ENCODE measurements around the gene MBOAT2. TPM values are rescaled to one million over a fixed set of nuclear protein-coding genes. Genes with fewer than 3 reads are reported as not detected.
"Not testable (repeated sequence)": the region's sequence is repeated elsewhere in the genome, so short reads cannot be mapped to it uniquely, and the experiment has no call there.

MBOAT2 gene
- polyA plus RNA-seq, 6 donors from 2014 or later = 0.07 to 1.5 (median 0.18) TPM; not detected in 2

GRCh38 chr2:8918412-8918811, 85.1 kb downstream of the MBOAT2 start:
- ATAC-seq (ENCODE audit: low read depth in 2 of 2) (no peak), DNase-seq (no peak)
- H3K27me3 Mint-ChIP-seq = no peaks in the 10 kb centered on the region
- H3K36me3 Mint-ChIP-seq = no peaks in the 10 kb centered on the region
- no peaks in the 10 kb centered on the region for H3K4me1 Mint-ChIP-seq
- H3K27ac Mint-ChIP-seq = no peak overlapping the region
- H3K4me3 Mint-ChIP-seq = no peak overlapping the region
- peaks cover 0 to 9% (median 5%) of the 10 kb centered on the region in 7 donors for H3K9me3 Mint-ChIP-seq

GRCh38 chr2:8915941-8916340, 87.5 kb downstream of the MBOAT2 start:
- H3K4me1 Mint-ChIP-seq = no peaks in the 10 kb centered on the region
- H3K27me3 Mint-ChIP-seq = no peaks in the 10 kb centered on the region
- ATAC-seq (ENCODE audit: low read depth in 2 of 2) (no peak), DNase-seq (no peak)
- peaks cover 0 to 33% (median 15%) of the 10 kb centered on the region in 7 donors for H3K9me3 Mint-ChIP-seq
- H3K4me3 Mint-ChIP-seq = no peak overlapping the region
- H3K36me3 Mint-ChIP-seq = peaks cover 0 to 4% of the 10 kb centered on the region in 2 donors
- no peak overlapping the region for H3K27ac Mint-ChIP-seq

- not testable (repeated sequence) for ATAC-seq (ENCODE audit: low read depth in 2 of 2); H3K4me1 Mint-ChIP-seq; DNase-seq; H3K27ac Mint-ChIP-seq; H3K27me3 Mint-ChIP-seq; H3K4me3 Mint-ChIP-seq; H3K36me3 Mint-ChIP-seq
- H3K9me3 Mint-ChIP-seq = peaks cover 0 to 46% (median 22%) of the 10 kb centered on the region in 7 donors
Measured at GRCh38 chr2:8913767-8914166, 89.7 kb downstream of the MBOAT2 start.

- ATAC-seq (ENCODE audit: low read depth in 2 of 2) (no peak), DNase-seq (no peak)
- Mint-ChIP-seq H3K27me3 (no peaks in the 10 kb centered on the region), H3K9me3 (peaks cover 4 to 38% (median 16%) of the 10 kb centered on the region in 7 donors), H3K36me3 (peaks cover 0 to 4% of the 10 kb centered on the region in 2 donors), H3K27ac (peak overlapping the region in 3 of 6 donors; percentile 54 to 78 (median 67)), H3K4me3 (no peak overlapping the region), H3K4me1 (peaks cover 5 to 12% (median 8%) of the 10 kb centered on the region in 3 donors)
Measured at GRCh38 chr2:8907764-8908288, 95.7 kb downstream of the MBOAT2 start.

GRCh38 chr2:8903924-8904323, 99.6 kb downstream of the MBOAT2 start:
- H3K9me3 Mint-ChIP-seq = peaks cover 2 to 16% (median 8%) of the 10 kb centered on the region in 7 donors
- DNase-seq; ATAC-seq (ENCODE audit: low read depth in 2 of 2); H3K4me3 Mint-ChIP-seq; H3K27ac Mint-ChIP-seq; H3K36me3 Mint-ChIP-seq; H3K27me3 Mint-ChIP-seq: not testable (repeated sequence)
- H3K4me1 Mint-ChIP-seq = peaks cover 5 to 12% (median 8%) of the 10 kb centered on the region in 3 donors

DNA sequence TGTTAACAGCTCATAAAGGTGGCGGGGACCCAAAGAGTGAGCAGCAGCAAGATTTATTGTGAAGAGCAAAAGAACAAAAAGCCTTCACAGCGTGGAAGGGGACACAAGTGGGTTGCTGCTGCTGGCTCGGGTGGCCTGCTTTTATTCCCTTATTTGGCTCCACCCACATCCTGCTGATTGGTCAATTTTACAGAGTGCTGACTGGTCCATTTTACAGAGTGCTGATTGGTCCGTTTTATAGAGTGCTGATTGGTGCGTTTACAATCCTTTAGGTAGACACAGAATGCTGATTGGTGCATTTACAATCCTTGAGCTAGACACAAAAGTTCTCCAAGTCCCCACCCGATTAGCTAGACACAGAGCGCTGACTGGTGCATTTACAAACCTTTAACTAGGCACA, 100.7 kb downstream of the MBOAT2 start:
- ATAC-seq (ENCODE audit: low read depth in 2 of 2); H3K27ac Mint-ChIP-seq; H3K36me3 Mint-ChIP-seq: not testable (repeated sequence)

DNA sequence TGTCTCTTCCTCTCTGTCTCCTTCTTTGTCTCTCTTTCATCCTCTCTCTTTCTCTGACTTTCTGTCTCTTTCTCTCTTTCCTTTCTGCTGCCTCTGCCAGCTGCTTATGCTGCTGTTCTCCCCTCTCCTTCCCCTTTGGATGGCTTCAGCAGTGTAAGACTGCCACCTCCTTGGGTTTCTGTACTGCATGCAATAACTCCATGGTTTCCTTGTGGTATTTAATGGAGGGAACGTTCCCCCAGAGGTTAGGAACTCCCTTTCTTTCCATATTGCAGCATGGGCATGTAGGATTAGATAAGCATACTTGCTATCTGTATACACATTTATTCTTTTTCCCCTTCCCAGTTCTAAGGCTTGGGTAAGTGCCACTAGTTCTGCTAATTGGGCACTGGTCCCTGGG, 106.3 kb downstream of the MBOAT2 start:
- not testable (repeated sequence) for H3K36me3 Mint-ChIP-seq; H3K4me1 Mint-ChIP-seq; ATAC-seq (ENCODE audit: low read depth in 2 of 2); H3K4me3 Mint-ChIP-seq; H3K27me3 Mint-ChIP-seq; DNase-seq
- peaks cover 0 to 17% (median 8%) of the 10 kb centered on the region in 7 donors for H3K9me3 Mint-ChIP-seq
- H3K27ac Mint-ChIP-seq = peak overlapping the region in 1 of 6 donors; percentile 23

More for the DNA sequence above, 100.7 kb downstream of the MBOAT2 start:
- not testable (repeated sequence) for DNase-seq, H3K4me3 Mint-ChIP-seq, H3K4me1 Mint-ChIP-seq, H3K27me3 Mint-ChIP-seq
- peaks cover 2 to 16% (median 8%) of the 10 kb centered on the region in 7 donors for H3K9me3 Mint-ChIP-seq

- not testable (repeated sequence) for H3K27ac Mint-ChIP-seq; H3K4me1 Mint-ChIP-seq; H3K4me3 Mint-ChIP-seq; H3K36me3 Mint-ChIP-seq; H3K27me3 Mint-ChIP-seq; DNase-seq; ATAC-seq (ENCODE audit: low read depth in 2 of 2)
- H3K9me3 Mint-ChIP-seq = peaks cover 0 to 17% (median 8%) of the 10 kb centered on the region in 7 donors
Measured at GRCh38 chr2:8896671-8897070, 106.8 kb downstream of the MBOAT2 start.

- Mint-ChIP-seq H3K9me3 (peaks cover 0 to 17% (median 8%) of the 10 kb centered on the region in 7 donors), H3K4me3 (peak overlapping the region in 1 of 8 donors; percentile 63)
- H3K36me3 Mint-ChIP-seq; DNase-seq; H3K27me3 Mint-ChIP-seq; H3K4me1 Mint-ChIP-seq; ATAC-seq (ENCODE audit: low read depth in 2 of 2); H3K27ac Mint-ChIP-seq: not testable (repeated sequence)
Measured at GRCh38 chr2:8895087-8895912, 108.2 kb downstream of the MBOAT2 start.

DNA sequence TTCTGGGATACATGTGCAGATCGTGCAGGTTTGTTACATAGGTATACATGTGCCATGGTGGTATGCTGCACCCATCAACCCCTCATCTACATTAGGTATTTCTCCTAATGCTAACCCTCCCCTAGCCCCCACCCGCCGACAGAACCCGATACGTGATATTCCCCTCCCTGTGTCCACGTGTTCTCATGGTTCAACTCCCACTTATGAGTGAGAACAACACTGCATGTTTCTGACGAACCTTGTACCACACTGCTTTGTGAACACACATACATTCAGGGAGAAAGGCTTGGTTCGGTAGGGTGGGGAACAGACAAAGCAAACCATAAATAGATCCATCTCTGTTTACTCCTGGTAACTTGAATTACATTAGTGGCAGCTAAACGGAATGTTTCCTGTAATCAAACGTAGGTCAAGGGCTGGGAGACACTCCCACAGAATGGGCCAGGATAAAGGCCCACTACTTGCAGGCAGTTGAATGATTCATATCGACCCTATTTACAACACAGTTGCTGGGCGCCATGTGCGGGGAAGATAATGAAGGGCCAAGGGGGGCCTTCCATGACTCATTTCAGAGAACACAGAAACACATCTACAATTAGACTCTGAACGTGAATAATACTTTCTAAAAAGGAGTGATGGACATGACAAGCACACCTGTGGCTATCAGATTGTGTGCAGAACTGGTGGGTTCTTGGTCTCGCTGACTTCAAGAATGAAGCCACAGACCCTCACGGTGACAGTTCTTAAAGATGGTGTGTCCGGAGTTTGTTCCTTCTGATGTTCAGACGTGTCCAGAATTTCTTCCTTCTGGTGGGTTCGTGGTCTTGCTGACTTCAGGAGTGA, 109.3 kb downstream of the MBOAT2 start:
- Mint-ChIP-seq H3K4me1 (no peaks in the 10 kb centered on the region), H3K27ac (no peak overlapping the region), H3K9me3 (peaks cover 0 to 17% (median 8%) of the 10 kb centered on the region in 7 donors), H3K4me3 (no peak overlapping the region), H3K36me3 (peaks cover 0 to 7% of the 10 kb centered on the region in 2 donors), H3K27me3 (no peaks in the 10 kb centered on the region)
- DNase-seq (no peak), ATAC-seq (ENCODE audit: low read depth in 2 of 2) (no peak)

DNA sequence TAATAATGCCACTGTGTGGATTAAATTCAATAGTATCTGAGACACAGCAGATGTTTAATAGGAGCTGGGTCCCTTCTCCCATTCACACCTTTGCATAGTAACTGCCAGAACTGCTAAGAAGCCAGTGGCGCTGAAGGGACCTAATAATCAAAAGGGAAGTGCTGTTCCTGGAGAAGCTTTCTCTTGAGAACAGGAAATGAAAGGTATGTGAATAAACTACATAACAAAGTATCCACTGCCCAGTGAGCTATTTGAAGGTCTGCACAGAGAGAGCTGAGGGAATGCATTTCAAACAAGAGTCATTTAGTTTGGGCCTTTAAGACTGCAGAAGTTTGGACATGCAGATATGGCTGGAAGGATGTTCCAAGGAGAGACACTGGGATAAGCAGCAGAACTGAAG, 110.0 kb downstream of the MBOAT2 start:
- Mint-ChIP-seq H3K27me3 (no peaks in the 10 kb centered on the region), H3K9me3 (peaks cover 0 to 17% (median 8%) of the 10 kb centered on the region in 7 donors), H3K4me1 (no peaks in the 10 kb centered on the region)

DNA sequence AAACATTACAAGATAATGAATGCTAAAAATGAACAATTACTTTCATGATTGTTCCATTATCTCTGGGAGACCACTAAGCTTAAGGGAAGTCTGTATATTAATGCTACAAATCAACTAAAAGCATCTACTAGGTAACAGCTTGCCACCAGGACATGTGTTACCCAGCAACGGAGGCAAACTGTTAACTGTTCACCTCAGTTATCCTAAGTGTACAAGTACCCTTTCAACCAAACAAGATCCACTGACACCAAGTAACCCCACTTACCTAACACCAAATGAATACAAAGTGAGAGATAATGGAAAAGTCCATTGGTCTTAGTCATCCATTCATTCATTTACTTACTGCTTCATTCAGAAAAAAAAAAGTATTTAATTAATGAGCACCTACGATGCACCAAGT, 111.4 kb downstream of the MBOAT2 start:
- Mint-ChIP-seq H3K27me3 (no peaks in the 10 kb centered on the region), H3K9me3 (peaks cover 0 to 17% (median 8%) of the 10 kb centered on the region in 7 donors), H3K36me3 (peaks cover 0 to 7% of the 10 kb centered on the region in 2 donors), H3K27ac (no peak overlapping the region), H3K4me1 (no peaks in the 10 kb centered on the region), H3K4me3 (no peak overlapping the region)
- DNase-seq (no peak), ATAC-seq (ENCODE audit: low read depth in 2 of 2) (no peak)

More for the DNA sequence above, 110.0 kb downstream of the MBOAT2 start:
- ATAC-seq (ENCODE audit: low read depth in 2 of 2) (no peak), DNase-seq (no peak)
- Mint-ChIP-seq H3K4me3 (no peak overlapping the region), H3K36me3 (peaks cover 0 to 7% of the 10 kb centered on the region in 2 donors), H3K27ac (peak overlapping the region in 1 of 6 donors; percentile 5)

DNA sequence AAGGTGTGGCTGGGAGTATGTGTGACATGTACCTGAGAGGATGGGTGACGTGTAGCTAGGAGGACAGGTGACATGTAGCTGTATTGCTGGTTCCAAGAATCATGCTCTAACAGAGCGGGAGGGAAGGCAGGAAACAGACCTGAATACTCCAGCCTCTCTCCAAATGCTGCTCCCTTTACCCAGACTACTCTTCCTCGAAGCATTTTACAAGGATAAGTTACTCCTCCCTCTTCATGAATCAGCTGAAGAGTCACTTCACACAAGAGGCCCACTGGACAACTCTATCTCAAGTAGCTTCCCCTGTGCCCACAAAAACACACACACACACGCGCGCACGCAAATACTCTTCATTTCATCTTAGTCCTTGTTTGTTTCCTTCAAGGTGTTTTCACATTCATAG, 113.5 kb downstream of the MBOAT2 start:
- no peaks in the 10 kb centered on the region for H3K27me3 Mint-ChIP-seq
- no peak overlapping the region for H3K4me3 Mint-ChIP-seq
- no peaks in the 10 kb centered on the region for H3K4me1 Mint-ChIP-seq
- DNase-seq (no peak), ATAC-seq (ENCODE audit: low read depth in 2 of 2) (no peak)
- no peak overlapping the region for H3K27ac Mint-ChIP-seq
- H3K9me3 Mint-ChIP-seq = peaks cover 0 to 4% (median 0%) of the 10 kb centered on the region in 7 donors
- H3K36me3 Mint-ChIP-seq = no peaks in the 10 kb centered on the region

All from naive B cell (primary cell).